Gastrocnemius medialis (tissue), 4 donors: ENCODE measurements around the gene KLF2. TPM values are rescaled to one million over a fixed set of nuclear protein-coding genes. Genes with fewer than 3 reads are reported as not detected.
"Not testable (repeated sequence)": the region's sequence is repeated elsewhere in the genome, so short reads cannot be mapped to it uniquely, and the experiment has no call there.

Experiments
- ATAC-seq, 2 donors: fragments of 150-250 bp; one replicate each; pipeline ENCODE4 v1.9.1; 2016
- DNase-seq, 2 donors: peaks; one replicate each; pipeline ENCODE4 v3.0.0-alpha.2; 2019
- H3K27ac ChIP-seq, 4 donors: fragments of 200-600 bp; sonication (generic); 1 replicate in 1 of 4; 2 replicates in 3 of 4; pipeline ENCODE4 v1.5.1; 2016 to 2018; ENCODE audit warnings: mild to moderate bottlenecking in 2 of 4, moderate library complexity in 1 of 4
- H3K27me3 ChIP-seq, 3 donors: fragments of 200-600 bp; sonication (generic) in 2 of 3; 1 replicate in 1 of 3; 2 replicates in 2 of 3; pipeline versions ENCODE4 v1.5.1 to v1.6.0; 2016 to 2019; ENCODE audit warnings: mild to moderate bottlenecking in 1 of 3, moderate library complexity in 1 of 3
- H3K36me3 ChIP-seq, 2 donors: fragments of 200-600 bp; sonication (generic) in 1 of 2; one replicate each; pipeline ENCODE4 v1.5.1; 2017 to 2018
- H3K4me1 ChIP-seq, 2 donors: fragments of 200-600 bp; sonication (generic) in 1 of 2; one replicate each; pipeline ENCODE4 v1.5.1; 2016 to 2017; ENCODE audit warnings: mild to moderate bottlenecking in 2 of 2
- H3K4me3 ChIP-seq, 4 donors: fragments of 200-600 bp; sonication (generic) in 3 of 4; 1 replicate in 1 of 4; 2 replicates in 3 of 4; pipeline ENCODE4 v1.5.1; 2016 to 2019; ENCODE audit warnings: mild to moderate bottlenecking in 2 of 4
- H3K9me3 ChIP-seq, 3 donors: fragments of 200-600 bp; sonication (generic) in 2 of 3; 1 replicate in 1 of 3; 2 replicates in 2 of 3; pipeline ENCODE4 v1.5.1; 2016 to 2019
- CTCF ChIP-seq, 5 experiments: fragments of 450-650 bp in 3 of 5; fragments of 200-600 bp in 2 of 5; sonication (generic) in 2 of 5; IDR thresholded peaks in 4 of 5; conservative IDR thresholded peaks in 1 of 5; 1 replicate in 4 of 5; 2 replicates in 1 of 5; pipeline ENCODE4 v1.5.1; 2016 to 2019; ENCODE audit warnings: antibody characterized with exemption in 5 of 5, mild to moderate bottlenecking in 3 of 5, moderate library complexity in 3 of 5
- POLR2A ChIP-seq, 2 donors: fragments of 450-650 bp; IDR thresholded peaks; one replicate each; pipeline ENCODE4 v1.6.1; 2017; ENCODE audit warnings: antibody characterized with exemption in 2 of 2, mild to moderate bottlenecking in 2 of 2, moderate library complexity in 2 of 2
- in situ Hi-C, 4 donors: fragments of 200-750 bp; cut with MboI; loops; one replicate each; pipeline versions ENCODE4 v1.15.0 to v1.8.0; 2017; ENCODE audit warnings: low sequenced_read_pairs in 4 of 4
- intact Hi-C: fragments of 100-400 bp; cut with DNase I; formaldehyde crosslinking; loops from one replicate; pipeline ENCODE4 v1.15.1; 2023; ENCODE audit warnings: low total_unique reads
- total RNA-seq, 4 donors: library from RNA; depleted of rRNA; stranded (reverse); fragments of >200 nt; gene quantifications; one replicate each; pipeline versions ENCODE4 v1.1.0 to v1.2.3, GENCODE V29; 2016

Gene KLF2
- total RNA-seq, 4 donors from 2014 or later = 6.8 to 45.6 (median 32.0) TPM

DNA sequence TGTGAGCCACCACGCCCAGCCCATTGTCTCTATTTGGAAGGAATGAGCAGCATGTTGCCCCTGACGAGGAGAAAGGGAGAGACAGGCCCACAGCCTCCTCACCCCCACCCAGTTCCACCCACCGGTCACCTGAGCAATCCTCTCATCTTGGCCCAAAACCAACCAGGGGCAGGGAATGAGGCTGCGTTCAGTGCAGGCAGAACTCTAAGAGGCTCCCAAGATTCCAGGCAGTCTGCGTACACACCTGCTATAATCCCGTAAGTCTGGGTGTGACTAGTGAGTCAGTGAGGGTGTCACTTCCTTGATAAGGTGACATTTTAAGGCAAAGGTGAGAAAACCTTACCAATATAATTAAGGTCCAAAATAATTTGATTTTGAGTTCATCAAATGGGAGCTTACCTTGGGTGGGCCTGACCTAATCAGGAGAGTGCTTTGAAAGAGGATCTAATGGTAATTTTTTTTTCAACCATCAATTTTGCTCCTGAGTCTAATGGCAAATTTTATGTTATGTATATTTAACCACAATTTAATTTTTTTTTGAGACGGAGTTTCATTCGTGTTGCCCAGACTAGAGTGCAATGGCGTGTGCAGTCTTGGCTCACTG lies 26.9 kb upstream of the KLF2 start:
- no peak overlapping the region for H3K27ac ChIP-seq
- TF ChIP-seq CTCF (IDR thresholded peaks at IDR 0.05 in 4 of 5, conservative IDR thresholded peaks at IDR 0.05 in 1 of 5) (no peak), POLR2A (IDR thresholded peaks at IDR 0.05) (no peak)
- no peak for DNase-seq
- in situ Hi-C loops (no loop called here), intact Hi-C loops (no loop called here)
- no peaks in the 10 kb centered on the region for H3K36me3 ChIP-seq
- peaks cover 15 to 17% of the 10 kb centered on the region in 2 donors for H3K4me1 ChIP-seq
- H3K9me3 ChIP-seq = no peaks in the 10 kb centered on the region
- ATAC-seq = no peak
- no peak overlapping the region for H3K4me3 ChIP-seq
- no peaks in the 10 kb centered on the region for H3K27me3 ChIP-seq

GRCh38 chr19:16298334-16298733 lies 26.3 kb upstream of the KLF2 start:
- TF ChIP-seq CTCF (IDR thresholded peaks at IDR 0.05 in 4 of 5, conservative IDR thresholded peaks at IDR 0.05 in 1 of 5) (no peak), POLR2A (IDR thresholded peaks at IDR 0.05) (no peak)
- H3K36me3 ChIP-seq = no peaks in the 10 kb centered on the region
- intact Hi-C loops (no loop called here), in situ Hi-C loops (no loop called here)
- H3K4me3 ChIP-seq = no peak overlapping the region
- peaks cover 10 to 14% of the 10 kb centered on the region in 2 donors for H3K4me1 ChIP-seq
- no peaks in the 10 kb centered on the region for H3K27me3 ChIP-seq
- H3K27ac ChIP-seq = no peak overlapping the region
- H3K9me3 ChIP-seq = no peaks in the 10 kb centered on the region
- ATAC-seq = no peak
- DNase-seq = no peak

DNA sequence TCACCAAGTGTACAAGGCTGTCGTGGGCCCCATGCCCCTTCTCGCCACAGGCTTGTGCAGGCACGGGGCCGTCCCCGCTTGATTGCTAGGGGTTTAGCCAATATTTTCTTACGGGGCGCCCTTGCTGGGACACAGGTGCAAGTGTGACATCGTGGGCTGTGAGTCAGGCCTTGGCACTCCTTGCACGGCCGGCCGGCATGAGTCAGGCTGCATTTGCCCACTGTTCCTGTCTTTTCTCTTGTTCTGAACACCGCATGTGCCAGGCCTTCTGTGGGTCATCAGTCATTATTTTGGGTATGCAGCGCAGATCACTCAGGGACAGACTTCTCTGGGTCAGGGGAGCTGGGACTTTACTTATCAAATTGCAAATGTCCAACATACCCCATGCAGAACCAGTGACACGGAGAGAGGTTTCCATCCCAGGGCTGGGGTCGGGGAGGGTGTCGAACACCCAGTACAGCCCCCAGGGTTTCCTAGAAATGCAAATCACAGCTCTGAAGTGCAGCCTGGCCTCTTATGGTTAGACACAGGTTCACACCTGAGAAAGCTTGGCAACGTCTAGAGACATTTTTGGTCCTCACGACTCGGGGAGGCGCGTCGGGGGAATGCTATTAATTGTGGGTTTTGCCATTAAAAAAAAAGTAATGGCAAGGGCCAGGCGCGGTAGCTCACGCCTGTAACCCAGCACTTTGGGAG lies 22.5 kb upstream of the KLF2 start:
- Histone ChIP-seq H3K4me3 (no peak overlapping the region), H3K27me3 (no peaks in the 10 kb centered on the region), H3K4me1 (peaks cover 0 to 5% of the 10 kb centered on the region in 2 donors), H3K9me3 (no peaks in the 10 kb centered on the region), H3K36me3 (no peaks in the 10 kb centered on the region), H3K27ac (peak overlapping the region in 3 of 4 donors; percentile 62 to 76 (median 69))
- no peak for TF ChIP-seq POLR2A (IDR thresholded peaks at IDR 0.05)
- no peak for TF ChIP-seq CTCF (IDR thresholded peaks at IDR 0.05 in 4 of 5, conservative IDR thresholded peaks at IDR 0.05 in 1 of 5)
- DNase-seq (peak; percentile 81), ATAC-seq (peak; percentile 91 to 95)
- intact Hi-C loops (no loop called here), in situ Hi-C loops (no loop called here)

DNA sequence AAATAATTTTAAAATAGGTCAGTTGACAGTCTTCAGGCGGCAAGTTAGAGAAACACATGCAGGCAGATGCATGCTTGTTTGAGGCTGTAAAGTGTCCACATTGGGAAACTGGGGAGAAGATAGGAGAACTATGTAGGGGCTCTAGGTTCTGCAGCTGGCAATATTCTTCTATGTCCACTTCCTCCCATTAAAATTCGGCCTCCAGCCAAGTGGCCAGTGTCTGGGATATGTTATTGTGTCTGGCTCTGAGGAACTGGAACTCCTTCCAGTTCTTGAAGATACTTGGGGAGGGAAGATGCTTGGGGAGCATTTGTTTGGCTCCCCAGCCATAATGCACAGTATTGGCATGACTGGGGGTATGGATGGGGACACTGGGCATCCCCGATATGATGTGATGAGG lies 20.9 kb upstream of the KLF2 start:
- Histone ChIP-seq H3K4me1 (peaks cover 0 to 5% of the 10 kb centered on the region in 2 donors), H3K4me3 (no peak overlapping the region), H3K27me3 (no peaks in the 10 kb centered on the region), H3K27ac (no peak overlapping the region), H3K9me3 (no peaks in the 10 kb centered on the region), H3K36me3 (no peaks in the 10 kb centered on the region)
- ATAC-seq = no peak
- TF ChIP-seq CTCF (IDR thresholded peaks at IDR 0.05 in 4 of 5, conservative IDR thresholded peaks at IDR 0.05 in 1 of 5) (no peak), POLR2A (IDR thresholded peaks at IDR 0.05) (no peak)
- intact Hi-C loops (no loop called here), in situ Hi-C loops (no loop called here)
- no peak for DNase-seq

DNA sequence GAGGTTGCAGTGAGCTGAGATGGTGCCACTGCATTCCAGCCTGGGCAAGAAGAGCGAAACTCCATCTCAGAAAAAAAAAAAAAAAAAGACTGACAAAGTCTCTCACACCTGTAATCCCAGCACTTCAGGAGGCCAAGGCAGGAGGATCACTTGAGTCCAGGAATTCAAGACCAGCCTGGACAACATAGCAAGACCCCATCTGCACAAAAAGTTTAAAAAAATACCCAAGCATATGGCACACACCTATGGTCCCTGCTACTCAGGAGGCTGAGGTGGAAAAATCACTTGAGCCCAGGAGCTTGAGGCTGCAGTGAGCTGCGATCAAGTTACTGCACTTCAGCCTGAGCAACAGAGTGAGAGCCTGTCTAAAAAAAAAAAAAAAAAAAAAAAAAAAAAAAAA lies 20.1 kb upstream of the KLF2 start:
- H3K36me3 ChIP-seq, intact Hi-C loops, in situ Hi-C loops, H3K4me3 ChIP-seq, H3K27ac ChIP-seq, H3K9me3 ChIP-seq, H3K27me3 ChIP-seq, DNase-seq, H3K4me1 ChIP-seq, ATAC-seq: not testable (repeated sequence)

DNA sequence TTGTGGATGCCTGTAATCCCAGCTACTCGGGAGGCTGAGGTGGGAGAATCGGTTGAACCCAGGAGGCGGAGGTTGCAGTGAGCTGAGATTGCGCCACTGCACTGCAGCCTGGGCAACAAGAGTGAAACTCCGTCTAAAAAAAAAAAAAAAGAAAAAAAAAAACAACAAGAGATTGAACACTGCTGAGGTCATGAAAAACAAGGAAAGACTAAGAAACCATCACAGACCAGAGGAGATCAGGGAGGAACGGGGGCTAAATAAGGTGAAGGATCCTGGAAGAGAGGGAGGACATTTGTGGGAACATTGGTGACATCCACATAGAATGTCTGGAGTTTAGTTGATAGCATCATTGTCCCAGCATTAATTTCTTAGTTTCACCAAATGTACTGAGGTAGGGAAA lies 19.6 kb upstream of the KLF2 start:
- H3K36me3 ChIP-seq, H3K4me1 ChIP-seq, in situ Hi-C loops, H3K4me3 ChIP-seq, H3K27ac ChIP-seq, DNase-seq, H3K9me3 ChIP-seq, intact Hi-C loops, ATAC-seq, H3K27me3 ChIP-seq: not testable (repeated sequence)
